SHP77 (cell line): ENCODE results near the gene DVL1.

Experiments
- DNase-seq, 2 experiments: peaks; one replicate each; lab custom pipeline; 2025; lab: John Stamatoyannopoulos, UW

The DVL1 gene

DNA sequence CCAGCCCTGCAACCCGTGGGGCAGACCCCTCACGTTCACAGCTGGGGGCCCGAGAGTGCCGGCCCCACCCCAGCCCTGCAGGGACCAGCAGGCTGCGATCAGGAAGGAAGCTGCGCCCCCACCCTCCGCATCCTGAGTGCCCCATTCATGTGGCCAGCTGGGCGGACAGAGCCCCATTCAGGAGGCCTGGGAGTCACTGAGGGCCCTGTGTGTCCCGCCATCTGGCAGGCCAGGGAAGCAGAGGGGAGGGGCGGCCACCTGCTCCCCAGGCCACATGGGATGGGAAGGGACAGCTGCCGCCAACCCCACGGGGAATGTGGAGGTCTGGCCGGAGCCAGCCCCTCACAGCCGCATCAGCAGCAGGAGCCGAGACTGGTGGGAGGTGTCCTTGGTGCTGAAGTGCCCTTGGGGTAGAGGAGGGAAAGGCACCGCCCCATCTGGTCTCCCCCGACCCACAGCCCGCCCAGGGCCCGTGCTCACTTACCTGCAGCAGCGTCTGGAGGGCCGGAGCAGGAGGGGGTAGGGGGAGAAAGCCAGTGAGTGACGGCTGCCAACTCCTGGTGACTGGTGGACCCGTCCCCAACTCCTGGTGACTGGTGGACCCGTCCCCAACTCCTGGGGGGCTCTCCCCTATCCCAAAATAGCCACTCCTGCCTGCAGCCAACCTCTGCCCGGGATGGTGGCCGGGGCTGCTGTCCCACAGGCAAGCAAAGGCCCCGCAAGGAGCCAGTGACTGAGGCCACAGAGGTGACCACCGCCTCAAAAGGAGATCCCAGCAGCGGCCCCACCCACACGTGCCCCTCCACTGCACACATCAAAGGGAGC is 50.1 kb downstream of the DVL1 start:
- peak in 1 of 2 experiments; percentile 67 for DNase-seq

- no peak for DNase-seq
These were observed 51.3 kb downstream of the DVL1 start for GRCh38 chr1:1297802-1298424.

GRCh38 chr1:1296070-1297061 is 52.9 kb downstream of the DVL1 start:
- DNase-seq, result no peak

DNA sequence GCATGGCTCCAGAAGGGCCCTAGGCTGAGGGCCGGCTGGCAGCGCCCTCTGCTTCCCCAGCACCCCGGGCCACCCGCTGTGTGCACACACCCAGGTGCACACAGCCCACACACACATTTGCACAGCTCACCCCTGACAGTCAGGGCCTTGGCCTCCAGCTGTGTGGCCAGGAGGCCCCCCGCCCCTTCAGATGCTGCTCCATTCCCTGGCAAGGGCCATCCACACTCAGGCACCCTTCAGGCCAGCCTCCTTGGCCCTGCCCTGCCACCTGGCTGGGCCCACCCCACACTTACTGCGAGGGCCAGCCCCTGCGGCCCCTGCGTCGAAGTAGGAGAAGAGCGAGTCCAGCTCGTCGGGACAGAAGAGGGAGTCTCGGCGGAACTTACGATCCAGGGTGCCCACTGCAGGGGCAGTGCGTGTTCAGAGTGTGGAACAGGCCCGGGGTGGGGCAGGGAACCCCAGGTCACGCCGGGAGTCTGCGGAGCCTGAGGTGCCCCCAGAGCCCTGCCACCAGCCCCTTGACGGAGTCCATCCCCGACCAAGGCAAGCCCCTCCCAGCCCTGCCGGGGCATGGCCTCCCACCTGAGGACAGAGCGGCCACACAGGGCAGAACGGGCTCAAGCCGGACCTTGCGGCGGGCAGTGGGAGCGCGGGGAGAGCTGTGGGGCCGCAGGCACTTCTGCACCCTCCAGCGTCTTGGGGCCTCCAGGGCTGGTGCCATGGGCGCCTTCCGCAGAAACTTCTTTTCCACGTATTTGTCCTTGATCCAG is 53.9 kb downstream of the DVL1 start:
- DNase-seq, result no peak

DNA sequence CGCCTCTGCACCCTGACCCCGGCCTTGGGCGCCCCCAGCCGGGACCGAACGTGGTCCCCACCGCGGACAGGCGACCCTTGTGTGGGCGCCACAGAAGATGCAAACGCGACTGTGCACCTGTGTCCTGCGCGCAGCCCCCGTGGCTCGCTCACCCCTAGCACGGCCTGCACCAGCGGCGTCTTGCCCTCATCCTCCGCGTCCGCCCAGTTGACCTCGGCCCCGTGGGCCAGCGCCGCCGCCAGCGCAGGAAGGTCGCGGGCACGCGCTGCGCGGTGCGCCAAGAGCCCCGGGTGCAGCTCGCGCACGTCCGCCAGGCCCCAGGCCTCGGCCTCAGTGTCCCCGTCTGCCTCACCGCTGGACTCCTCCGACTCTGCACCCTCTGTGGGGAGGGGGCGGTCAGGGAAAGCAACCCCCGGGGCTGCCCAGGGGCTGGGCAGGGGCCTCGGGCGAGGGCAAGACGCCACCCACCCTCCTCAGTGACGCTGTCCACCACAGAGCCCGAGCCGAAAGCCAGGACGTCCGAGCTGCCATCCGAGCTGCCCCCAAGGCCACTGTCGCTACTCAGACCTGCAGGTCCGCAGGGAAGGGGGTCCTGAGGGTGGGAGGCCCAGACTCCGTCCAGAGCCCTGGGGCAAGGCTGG is 54.8 kb downstream of the DVL1 start:
- no peak for DNase-seq

DNA sequence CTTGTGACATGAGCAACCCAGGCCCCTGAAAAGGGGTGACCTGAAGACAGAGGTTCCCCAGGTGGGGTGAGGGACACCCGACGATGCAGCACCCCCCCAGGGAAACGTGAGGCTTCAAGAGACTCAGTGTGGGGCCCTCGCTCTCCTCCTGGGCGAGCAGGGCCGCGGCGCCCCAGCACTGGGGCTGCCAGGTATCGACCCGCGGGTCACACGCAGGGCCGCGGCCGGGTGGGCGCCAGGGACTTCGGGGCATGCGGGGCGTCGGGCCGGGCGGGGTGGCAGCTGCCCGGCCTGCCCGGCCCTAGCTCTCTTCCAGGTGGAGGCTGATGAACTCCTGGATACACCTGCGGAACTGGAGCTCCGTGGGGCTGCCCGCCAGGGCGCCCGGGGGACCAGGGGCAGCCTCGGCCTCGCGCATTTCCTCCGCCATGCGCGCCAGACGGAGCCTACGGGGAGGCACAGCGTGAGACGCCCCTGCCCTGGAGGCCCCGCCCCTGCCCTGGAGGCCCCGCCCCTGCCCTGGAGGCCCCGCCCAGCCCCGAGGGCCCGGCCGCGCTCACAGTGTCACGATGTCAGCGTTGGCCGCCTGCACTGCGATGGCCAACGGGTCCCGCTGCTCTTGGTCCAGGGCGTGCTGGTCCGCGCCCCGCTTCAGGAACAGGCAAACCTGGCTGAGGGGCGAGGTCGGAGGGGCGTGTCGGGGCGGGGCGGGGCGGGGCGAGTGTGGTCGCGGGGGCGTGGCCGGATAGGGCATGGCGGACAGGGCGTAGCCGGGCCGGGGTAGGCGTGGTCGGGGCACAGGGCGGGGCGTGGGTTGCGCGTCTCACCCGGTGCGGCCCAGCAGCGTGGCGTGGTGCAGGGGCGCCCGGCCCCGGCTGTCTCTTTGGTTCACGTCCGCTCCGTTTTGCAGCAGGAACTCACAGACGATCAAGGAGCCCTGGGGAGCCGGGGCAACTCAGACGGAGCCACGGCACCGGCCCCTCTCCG is 55.7 kb downstream of the DVL1 start:
- DNase-seq, result no peak

- DNase-seq, result no peak
These were observed 56.4 kb downstream of the DVL1 start for GRCh38 chr1:1292851-1293250.

DNA sequence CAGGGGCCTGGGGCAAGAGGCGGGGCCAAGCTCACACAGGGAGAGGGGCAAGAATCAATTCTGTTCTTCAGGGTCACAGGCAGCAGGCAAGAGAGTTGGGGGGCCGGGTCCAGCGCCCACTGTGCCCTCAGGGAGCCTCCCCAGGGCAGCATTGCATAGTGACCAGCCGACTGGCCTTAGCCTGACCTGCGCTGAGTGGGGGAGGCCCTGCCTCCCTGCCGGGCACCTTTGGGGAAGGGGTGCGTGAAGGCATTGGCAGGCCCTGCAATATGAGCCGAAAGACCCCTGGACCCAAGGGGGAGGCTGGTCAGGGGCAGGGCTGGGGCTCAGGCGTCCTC is 56.8 kb downstream of the DVL1 start:
- no peak for DNase-seq

DNA sequence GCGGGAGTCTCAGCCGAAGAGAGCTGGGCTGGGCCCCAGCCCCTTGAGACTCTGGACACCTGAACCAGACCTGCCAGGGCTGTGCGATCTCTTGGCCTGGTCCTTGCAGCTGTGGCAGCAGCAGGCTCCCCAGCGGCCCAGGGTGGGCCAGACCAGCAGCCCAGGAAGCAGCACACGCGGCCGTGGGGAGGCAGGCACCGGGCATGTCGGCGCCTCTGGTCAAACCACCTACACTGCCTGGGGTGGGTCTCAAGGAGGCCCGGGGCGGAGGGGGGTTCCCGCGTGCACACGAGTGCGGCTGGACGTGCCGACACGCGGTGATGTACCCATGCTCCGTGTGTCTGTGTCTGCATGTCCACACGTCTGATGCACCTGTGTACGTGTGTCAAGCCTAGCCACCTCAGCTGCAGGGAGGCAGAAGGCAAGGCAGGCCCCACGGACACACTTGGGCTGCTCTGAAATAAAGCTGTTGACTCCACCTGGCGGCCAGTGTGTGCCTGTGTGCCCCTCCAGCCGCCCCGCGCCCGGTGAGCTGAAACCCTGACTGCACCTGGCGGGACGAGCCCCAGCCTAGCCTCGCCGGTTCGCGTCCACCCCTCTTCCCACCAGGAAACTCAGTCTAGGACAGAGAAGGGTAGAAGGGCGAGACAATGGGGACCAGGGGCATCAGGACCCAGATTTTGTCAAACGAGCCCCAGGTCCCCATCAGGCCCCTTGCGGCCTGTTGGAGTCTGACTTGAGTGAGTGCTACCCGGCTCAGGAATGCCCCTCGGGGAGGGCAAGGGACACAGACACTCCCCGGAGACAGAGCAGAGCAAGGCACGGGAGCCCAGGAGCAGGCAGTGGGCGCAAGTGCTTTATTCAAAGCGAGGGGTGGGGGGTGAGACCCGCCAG is 57.4 kb downstream of the DVL1 start:
- peak; percentile 72 to 86 for DNase-seq

DNA sequence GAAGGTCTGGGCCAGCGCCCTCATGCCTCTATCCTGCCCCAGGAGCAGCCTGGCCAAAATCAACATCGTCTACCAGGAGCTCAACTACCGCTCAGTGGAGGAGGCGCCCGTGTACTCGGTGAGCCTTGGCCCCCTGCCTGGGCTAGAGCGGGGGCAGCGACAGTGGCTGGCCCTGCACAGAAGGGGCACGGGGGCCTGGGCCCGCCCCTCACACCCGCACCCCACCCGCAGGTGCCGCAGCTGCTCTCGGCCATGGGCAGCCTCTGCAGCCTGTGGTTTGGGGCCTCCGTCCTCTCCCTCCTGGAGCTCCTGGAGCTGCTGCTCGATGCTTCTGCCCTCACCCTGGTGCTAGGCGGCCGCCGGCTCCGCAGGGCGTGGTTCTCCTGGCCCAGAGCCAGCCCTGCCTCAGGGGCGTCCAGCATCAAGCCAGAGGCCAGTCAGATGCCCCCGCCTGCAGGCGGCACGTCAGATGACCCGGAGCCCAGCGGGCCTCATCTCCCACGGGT is 58.1 kb downstream of the DVL1 start:
- peak; percentile 23 to 40 for DNase-seq

DNA sequence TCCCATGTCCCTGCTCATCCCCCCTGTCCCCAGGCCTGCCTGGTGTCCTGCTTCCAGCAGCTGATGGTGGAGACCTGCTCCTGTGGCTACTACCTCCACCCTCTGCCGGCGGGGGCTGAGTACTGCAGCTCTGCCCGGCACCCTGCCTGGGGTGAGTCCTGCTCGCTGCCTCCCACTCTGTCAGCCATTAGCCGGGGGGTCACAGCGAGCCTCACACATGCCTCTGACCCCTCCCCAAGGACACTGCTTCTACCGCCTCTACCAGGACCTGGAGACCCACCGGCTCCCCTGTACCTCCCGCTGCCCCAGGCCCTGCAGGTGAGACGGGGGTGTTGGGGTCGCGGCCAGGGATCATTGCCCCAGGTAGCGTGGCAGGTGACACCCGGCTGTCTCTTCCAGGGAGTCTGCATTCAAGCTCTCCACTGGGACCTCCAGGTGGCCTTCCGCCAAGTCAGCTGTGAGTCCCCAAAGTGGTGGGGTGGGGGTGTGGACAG is 58.9 kb downstream of the DVL1 start:
- peak in 1 of 2 experiments; percentile 45 for DNase-seq

DNA sequence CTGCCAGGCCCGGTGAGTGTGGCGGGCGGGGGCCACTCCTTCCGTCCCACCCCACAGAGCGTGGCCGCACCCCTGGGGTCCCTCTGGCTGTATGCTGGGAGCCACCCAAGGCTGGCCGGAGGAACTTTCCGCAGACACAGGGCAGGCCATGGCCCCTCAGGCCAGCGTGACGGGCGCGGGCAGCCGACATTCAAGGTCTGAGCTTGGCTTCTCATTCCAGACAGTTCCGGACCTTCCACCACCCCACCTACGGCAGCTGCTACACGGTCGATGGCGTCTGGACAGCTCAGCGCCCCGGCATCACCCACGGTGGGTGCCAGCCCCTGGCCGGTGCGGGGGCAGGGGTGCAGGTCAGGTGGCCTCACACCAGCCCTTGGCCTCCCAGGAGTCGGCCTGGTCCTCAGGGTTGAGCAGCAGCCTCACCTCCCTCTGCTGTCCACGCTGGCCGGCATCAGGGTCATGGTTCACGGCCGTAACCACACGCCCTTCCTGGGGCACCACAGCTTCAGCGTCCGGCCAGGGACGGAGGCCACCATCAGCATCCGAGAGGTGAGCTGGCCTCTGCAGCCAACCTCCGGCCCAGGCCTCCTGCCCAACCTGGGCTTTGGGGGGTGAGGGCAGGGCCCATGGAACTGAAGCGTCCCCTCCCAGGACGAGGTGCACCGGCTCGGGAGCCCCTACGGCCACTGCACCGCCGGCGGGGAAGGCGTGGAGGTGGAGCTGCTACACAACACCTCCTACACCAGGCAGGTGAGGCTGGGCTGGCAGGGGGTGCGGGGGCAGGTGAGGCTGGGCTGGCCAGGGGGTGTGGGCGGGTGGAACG is 61.7 kb downstream of the DVL1 start:
- DNase-seq, result no peak

GRCh38 chr1:1286313-1287261 is 62.6 kb downstream of the DVL1 start:
- no peak for DNase-seq

DNA sequence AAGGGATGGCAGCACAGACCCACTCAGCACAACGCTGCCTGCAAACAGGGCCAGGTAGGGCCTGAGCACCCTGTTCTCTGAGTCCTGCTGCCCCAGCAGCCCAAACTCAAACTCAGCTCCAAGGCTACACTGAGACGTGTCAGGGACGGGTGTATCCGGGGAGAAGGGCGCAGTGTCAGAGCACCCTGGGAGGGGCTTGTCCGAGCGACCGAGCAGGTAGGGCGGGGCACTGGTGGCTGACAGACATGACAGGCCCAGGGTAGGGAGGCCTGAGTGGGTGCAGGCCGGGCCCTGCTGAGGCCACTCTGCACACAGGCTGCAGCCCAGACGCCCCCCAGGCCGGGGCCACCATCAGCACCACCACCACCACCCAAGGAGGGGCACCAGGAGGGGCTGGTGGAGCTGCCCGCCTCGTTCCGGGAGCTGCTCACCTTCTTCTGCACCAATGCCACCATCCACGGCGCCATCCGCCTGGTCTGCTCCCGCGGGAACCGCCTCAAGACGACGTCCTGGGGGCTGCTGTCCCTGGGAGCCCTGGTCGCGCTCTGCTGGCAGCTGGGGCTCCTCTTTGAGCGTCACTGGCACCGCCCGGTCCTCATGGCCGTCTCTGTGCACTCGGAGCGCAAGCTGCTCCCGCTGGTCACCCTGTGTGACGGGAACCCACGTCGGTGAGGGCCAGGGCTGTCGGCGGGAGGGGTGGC is 63.5 kb downstream of the DVL1 start:
- no peak for DNase-seq
